Measurements from ENCODE around the gene SKAP1. TPM values are rescaled to one million over a fixed set of nuclear protein-coding genes. Genes with fewer than 3 reads are reported as not detected.

SKAP1 gene
- total and polyA plus RNA-seq, 10 donors: 11.5 to 28.9 (median 20.5) TPM

DNA sequence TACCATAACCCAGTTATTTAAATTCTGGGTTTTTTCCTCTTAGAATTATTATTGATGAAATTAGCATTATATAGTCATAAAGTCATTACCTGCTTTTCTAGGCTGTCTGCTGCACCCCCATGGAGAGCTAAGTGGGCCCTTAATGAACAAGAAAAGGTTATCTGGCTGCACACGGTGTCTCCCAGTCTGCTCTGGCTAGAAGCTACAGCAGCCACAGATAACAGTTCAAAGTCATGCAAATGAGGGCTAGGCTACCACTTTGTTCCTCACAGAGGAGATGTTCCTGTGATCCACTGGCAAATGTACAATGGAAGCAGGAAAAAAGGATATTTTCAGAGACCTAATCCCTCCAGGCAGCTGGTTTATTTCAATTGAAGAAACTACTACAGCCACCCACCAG lies 210.4 kb downstream of the SKAP1 start:
- Histone ChIP-seq H3K36me3 (peaks cover 0 to 3% (median 0%) of the 10 kb centered on the region in 6 donors), H3K4me1 (no peaks in the 10 kb centered on the region), H3K27ac (no peak overlapping the region), H3K9me3 (no peaks in the 10 kb centered on the region), H3K4me3 (no peak overlapping the region), H3K27me3 (replicated peaks in 1 of 7) (peaks cover 0 to 4% (median 0%) of the 10 kb centered on the region in 7 donors)
- DNase-seq: no peak
- TF ChIP-seq, protein P1, sequence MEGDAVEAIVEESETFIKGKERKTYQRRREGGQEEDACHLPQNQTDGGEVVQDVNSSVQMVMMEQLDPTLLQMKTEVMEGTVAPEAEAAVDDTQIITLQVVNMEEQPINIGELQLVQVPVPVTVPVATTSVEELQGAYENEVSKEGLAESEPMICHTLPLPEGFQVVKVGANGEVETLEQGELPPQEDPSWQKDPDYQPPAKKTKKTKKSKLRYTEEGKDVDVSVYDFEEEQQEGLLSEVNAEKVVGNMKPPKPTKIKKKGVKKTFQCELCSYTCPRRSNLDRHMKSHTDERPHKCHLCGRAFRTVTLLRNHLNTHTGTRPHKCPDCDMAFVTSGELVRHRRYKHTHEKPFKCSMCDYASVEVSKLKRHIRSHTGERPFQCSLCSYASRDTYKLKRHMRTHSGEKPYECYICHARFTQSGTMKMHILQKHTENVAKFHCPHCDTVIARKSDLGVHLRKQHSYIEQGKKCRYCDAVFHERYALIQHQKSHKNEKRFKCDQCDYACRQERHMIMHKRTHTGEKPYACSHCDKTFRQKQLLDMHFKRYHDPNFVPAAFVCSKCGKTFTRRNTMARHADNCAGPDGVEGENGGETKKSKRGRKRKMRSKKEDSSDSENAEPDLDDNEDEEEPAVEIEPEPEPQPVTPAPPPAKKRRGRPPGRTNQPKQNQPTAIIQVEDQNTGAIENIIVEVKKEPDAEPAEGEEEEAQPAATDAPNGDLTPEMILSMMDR (IDR thresholded peaks at IDR 0.05 in 8 of 11, conservative IDR thresholded peaks at IDR 0.05 in 3 of 11): no peak
- TF ChIP-seq POLR2A (IDR thresholded peaks at IDR 0.05): no peak
- no peak for TF ChIP-seq POLR2AphosphoS5 (IDR thresholded peaks at IDR 0.05)
- intact Hi-C loops (cut with DNase I; ENCODE audit: low total_unique reads): no loop called here
- WGBS, 5 donors: 10 to 88% (median 68%) methylated on average over 1 of the region's 1 CpG

DNA sequence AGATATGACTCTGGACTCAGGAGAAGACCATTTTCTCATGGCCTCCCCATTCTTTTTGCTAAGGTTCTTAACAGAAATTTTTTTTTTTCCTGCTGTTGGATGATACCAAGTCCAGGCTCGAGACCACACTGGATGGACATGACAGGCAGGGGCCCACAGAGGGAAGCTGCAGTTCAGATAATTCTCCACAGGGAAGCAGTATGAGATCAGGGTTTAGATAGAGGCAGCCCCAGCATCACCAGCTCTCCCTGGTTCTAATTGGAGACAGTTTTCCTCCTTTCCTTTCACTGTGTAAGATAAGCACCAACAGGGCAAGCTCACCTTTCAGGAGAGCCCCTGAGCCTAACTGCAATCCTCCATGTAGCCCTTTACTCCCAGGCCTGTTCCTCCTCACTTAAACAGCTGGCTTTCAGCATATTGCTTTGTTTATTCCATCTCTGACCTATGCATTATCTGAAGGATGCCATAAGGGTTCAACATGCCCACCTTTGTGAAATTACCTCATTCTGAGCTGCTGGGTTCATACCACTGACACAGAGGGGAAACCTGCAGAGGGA lies 214.4 kb downstream of the SKAP1 start:
- H3K9me3 ChIP-seq: no peaks in the 10 kb centered on the region
- H3K27me3 ChIP-seq (replicated peaks in 1 of 7): no peaks in the 10 kb centered on the region
- H3K4me3 ChIP-seq: no peak overlapping the region
- peaks cover 0 to 3% (median 0%) of the 10 kb centered on the region in 6 donors for H3K36me3 ChIP-seq
- intact Hi-C loops (cut with DNase I; ENCODE audit: low total_unique reads): no loop called here
- DNase-seq: no peak
- WGBS, 5 donors: 10 to 46% (median 15%) methylated on average over 1 of the region's 1 CpG
- no peak for TF ChIP-seq POLR2AphosphoS5 (IDR thresholded peaks at IDR 0.05)
- TF ChIP-seq, protein P1 (IDR thresholded peaks at IDR 0.05 in 8 of 11, conservative IDR thresholded peaks at IDR 0.05 in 3 of 11): peak in 4 of 11 experiments; percentile 10 to 39 (median 22)
- H3K27ac ChIP-seq: no peak overlapping the region
- H3K4me1 ChIP-seq: no peaks in the 10 kb centered on the region

DNA sequence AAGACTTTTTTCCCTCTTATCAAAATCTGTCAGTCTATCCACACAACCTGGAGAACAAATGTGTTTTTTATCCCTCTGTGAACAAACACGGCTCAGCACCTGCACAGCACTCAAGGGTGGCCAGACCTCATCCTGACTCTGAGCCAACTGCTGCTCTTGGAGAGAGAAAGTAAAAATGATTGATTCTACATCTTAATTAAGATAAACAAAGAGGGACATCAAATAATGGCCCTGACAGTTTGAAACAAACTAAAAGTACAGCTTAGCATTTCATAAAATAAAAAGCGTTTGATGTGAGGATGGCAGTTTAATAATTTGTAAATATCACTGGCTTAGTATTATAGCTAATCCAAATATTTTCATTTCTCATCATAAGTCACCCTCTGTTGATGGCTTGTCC lies 216.2 kb downstream of the SKAP1 start:
- H3K27me3 ChIP-seq (replicated peaks in 1 of 7): no peaks in the 10 kb centered on the region
- peaks cover 0 to 3% (median 0%) of the 10 kb centered on the region in 6 donors for H3K36me3 ChIP-seq
- intact Hi-C loops (cut with DNase I; ENCODE audit: low total_unique reads): no loop called here
- no peak for DNase-seq
- no peak for TF ChIP-seq POLR2A (IDR thresholded peaks at IDR 0.05)
- TF ChIP-seq, protein P1 (IDR thresholded peaks at IDR 0.05 in 8 of 11, conservative IDR thresholded peaks at IDR 0.05 in 3 of 11): no peak
- TF ChIP-seq POLR2AphosphoS5 (IDR thresholded peaks at IDR 0.05): no peak
- H3K4me1 ChIP-seq: no peaks in the 10 kb centered on the region
- WGBS, 5 donors: 78 to 89% (median 86%) methylated on average over 2 of the region's 2 CpGs
- no peak overlapping the region for H3K4me3 ChIP-seq
- H3K27ac ChIP-seq: no peak overlapping the region
- H3K9me3 ChIP-seq: no peaks in the 10 kb centered on the region

DNA sequence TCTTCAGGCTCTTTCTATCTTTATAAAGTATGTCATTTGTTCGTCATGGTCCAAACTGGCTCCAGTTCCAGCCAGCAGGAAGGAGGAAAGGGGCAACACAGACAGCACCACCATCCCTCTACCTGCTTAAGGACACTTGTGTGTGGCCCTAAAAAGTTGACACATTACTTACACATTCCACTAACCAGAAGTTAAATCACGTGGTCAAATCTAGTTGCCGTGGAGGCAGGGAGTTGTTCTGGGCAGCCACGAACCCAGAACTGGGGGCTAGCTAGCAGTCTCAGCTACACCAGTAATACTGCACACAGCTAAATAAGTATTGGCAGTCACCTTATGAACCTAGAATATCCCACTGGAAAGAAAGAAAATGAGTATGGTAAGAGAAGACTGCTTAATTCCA lies 218.2 kb downstream of the SKAP1 start:
- no peak for TF ChIP-seq POLR2A (IDR thresholded peaks at IDR 0.05)
- TF ChIP-seq, protein P1 (IDR thresholded peaks at IDR 0.05 in 8 of 11, conservative IDR thresholded peaks at IDR 0.05 in 3 of 11): no peak
- no peak for TF ChIP-seq POLR2AphosphoS5 (IDR thresholded peaks at IDR 0.05)
- 74 to 92% (median 85%) methylated on average over 4 of the region's 4 CpGs for WGBS, 5 donors
- no peak for DNase-seq
- no peaks in the 10 kb centered on the region for H3K9me3 ChIP-seq
- H3K27ac ChIP-seq: no peak overlapping the region
- H3K4me3 ChIP-seq: no peak overlapping the region
- no peaks in the 10 kb centered on the region for H3K4me1 ChIP-seq
- intact Hi-C loops (cut with DNase I; ENCODE audit: low total_unique reads): no loop called here
- H3K27me3 ChIP-seq (replicated peaks in 1 of 7): no peaks in the 10 kb centered on the region
- H3K36me3 ChIP-seq: no peaks in the 10 kb centered on the region
